ENCODE measurements around the gene TANC1.

The TANC1 gene

GRCh38 chr2:159152128-159152778, 183.8 kb downstream of the TANC1 start:
- Histone ChIP-seq H3K23ac (ENCODE audit: low read length) (no peak overlapping the region), H3K27ac (ENCODE audit: low read depth, low read length) (no peak overlapping the region), H3K18ac (ENCODE audit: low read length) (no peak overlapping the region), H4K91ac (ENCODE audit: low read depth, low read length) (no peak overlapping the region), H4K8ac (ENCODE audit: low read depth, low read length) (no peak overlapping the region), H3K79me2 (ENCODE audit: control insufficient read depth, insufficient read depth, low read length, poor library complexity) (no peaks in the 10 kb centered on the region), H3K4ac (ENCODE audit: low read depth, low read length) (no peak overlapping the region), H3K4me2 (ENCODE audit: low read length) (no peak overlapping the region), H3K27me3 (ENCODE audit: insufficient read depth, low read length) (no peaks in the 10 kb centered on the region), H3K4me3 (ENCODE audit: low read depth, low read length) (no peak overlapping the region), H3K9me3 (ENCODE audit: insufficient read depth, low read depth, low read length) (no peaks in the 10 kb centered on the region), H3K9ac (ENCODE audit: low read length) (no peak overlapping the region), H3K36me3 (ENCODE audit: control insufficient read depth in 1 of 2, insufficient read depth in 2 of 2, low read length in 2 of 2) (peaks cover 6 to 9% of the 10 kb centered on the region in 2 experiments), H2AFZ (ENCODE audit: insufficient read depth, low read length, poor library complexity) (no peak overlapping the region), H3K14ac (ENCODE audit: low read length) (no peak overlapping the region), H2AK5ac (ENCODE audit: low read length) (no peak overlapping the region), H4K12ac (ENCODE audit: low read depth, low read length) (no peak overlapping the region), H2BK5ac (ENCODE audit: low read depth, low read length, poor library complexity) (no peak overlapping the region), H2BK120ac (ENCODE audit: insufficient read depth, low read length, poor library complexity) (no peak overlapping the region), H3K79me1 (ENCODE audit: low read length) (peaks cover 4% of the 10 kb centered on the region), H2BK12ac (ENCODE audit: low read length) (no peak overlapping the region), H3K4me1 (ENCODE audit: control insufficient read depth in 1 of 2, insufficient read depth in 2 of 2, low read length in 2 of 2) (peaks cover 21 to 37% of the 10 kb centered on the region in 2 experiments)
- no CpG with 5 or more reads among the region's 4 CpGs for WGBS (ENCODE audit: extremely low coverage, insufficient coverage, insufficient read length)
- no peak for DNase-seq

- Histone ChIP-seq H4K91ac (ENCODE audit: low read depth, low read length) (no peak overlapping the region), H3K27me3 (ENCODE audit: insufficient read depth, low read length) (no peaks in the 10 kb centered on the region), H3K4me2 (ENCODE audit: low read length) (no peak overlapping the region), H3K23ac (ENCODE audit: low read length) (no peak overlapping the region), H3K4ac (ENCODE audit: low read depth, low read length) (no peak overlapping the region), H3K4me1 (ENCODE audit: control insufficient read depth in 1 of 2, insufficient read depth in 2 of 2, low read length in 2 of 2) (peaks cover 25 to 41% of the 10 kb centered on the region in 2 experiments), H3K14ac (ENCODE audit: low read length) (no peak overlapping the region), H2BK120ac (ENCODE audit: insufficient read depth, low read length, poor library complexity) (no peak overlapping the region), H4K12ac (ENCODE audit: low read depth, low read length) (no peak overlapping the region), H2AK5ac (ENCODE audit: low read length) (no peak overlapping the region), H3K36me3 (ENCODE audit: control insufficient read depth in 1 of 2, insufficient read depth in 2 of 2, low read length in 2 of 2) (peaks cover 6 to 9% of the 10 kb centered on the region in 2 experiments), H3K27ac (ENCODE audit: low read depth, low read length) (no peak overlapping the region), H2AFZ (ENCODE audit: insufficient read depth, low read length, poor library complexity) (no peak overlapping the region), H3K4me3 (ENCODE audit: low read depth, low read length) (no peak overlapping the region), H4K8ac (ENCODE audit: low read depth, low read length) (no peak overlapping the region), H3K9ac (ENCODE audit: low read length) (no peak overlapping the region), H3K9me3 (ENCODE audit: insufficient read depth, low read depth, low read length) (no peaks in the 10 kb centered on the region), H2BK5ac (ENCODE audit: low read depth, low read length, poor library complexity) (no peak overlapping the region), H3K18ac (ENCODE audit: low read length) (no peak overlapping the region), H3K79me2 (ENCODE audit: control insufficient read depth, insufficient read depth, low read length, poor library complexity) (no peaks in the 10 kb centered on the region), H3K79me1 (ENCODE audit: low read length) (peaks cover 6% of the 10 kb centered on the region), H2BK12ac (ENCODE audit: low read length) (no peak overlapping the region)
- DNase-seq: no peak
- no CpG with 5 or more reads among the region's 4 CpGs for WGBS (ENCODE audit: extremely low coverage, insufficient coverage, insufficient read length)
These were observed 184.6 kb downstream of the TANC1 start for GRCh38 chr2:159153063-159153462.

GRCh38 chr2:159153463-159153862, 185.0 kb downstream of the TANC1 start:
- Histone ChIP-seq H2BK12ac (ENCODE audit: low read length) (no peak overlapping the region), H3K4ac (ENCODE audit: low read depth, low read length) (no peak overlapping the region), H2BK120ac (ENCODE audit: insufficient read depth, low read length, poor library complexity) (no peak overlapping the region), H2AFZ (ENCODE audit: insufficient read depth, low read length, poor library complexity) (no peak overlapping the region), H3K27me3 (ENCODE audit: insufficient read depth, low read length) (no peaks in the 10 kb centered on the region), H3K79me1 (ENCODE audit: low read length) (peaks cover 8% of the 10 kb centered on the region), H4K8ac (ENCODE audit: low read depth, low read length) (no peak overlapping the region), H3K27ac (ENCODE audit: low read depth, low read length) (no peak overlapping the region), H3K9ac (ENCODE audit: low read length) (no peak overlapping the region), H3K36me3 (ENCODE audit: control insufficient read depth in 1 of 2, insufficient read depth in 2 of 2, low read length in 2 of 2) (peaks cover 6 to 9% of the 10 kb centered on the region in 2 experiments), H4K12ac (ENCODE audit: low read depth, low read length) (no peak overlapping the region), H3K14ac (ENCODE audit: low read length) (no peak overlapping the region), H3K79me2 (ENCODE audit: control insufficient read depth, insufficient read depth, low read length, poor library complexity) (no peaks in the 10 kb centered on the region), H3K4me2 (ENCODE audit: low read length) (no peak overlapping the region), H3K23ac (ENCODE audit: low read length) (no peak overlapping the region), H3K4me1 (ENCODE audit: control insufficient read depth in 1 of 2, insufficient read depth in 2 of 2, low read length in 2 of 2) (peaks cover 27 to 42% of the 10 kb centered on the region in 2 experiments), H2BK5ac (ENCODE audit: low read depth, low read length, poor library complexity) (no peak overlapping the region), H3K9me3 (ENCODE audit: insufficient read depth, low read depth, low read length) (no peaks in the 10 kb centered on the region), H3K18ac (ENCODE audit: low read length) (no peak overlapping the region), H3K4me3 (ENCODE audit: low read depth, low read length) (no peak overlapping the region), H4K91ac (ENCODE audit: low read depth, low read length) (no peak overlapping the region), H2AK5ac (ENCODE audit: low read length) (no peak overlapping the region)
- DNase-seq: no peak
- no CpG with 5 or more reads among the region's 4 CpGs for WGBS (ENCODE audit: extremely low coverage, insufficient coverage, insufficient read length)

- H3K4me3 ChIP-seq (ENCODE audit: low read depth, low read length): no peak overlapping the region
- no peak overlapping the region for H4K8ac ChIP-seq (ENCODE audit: low read depth, low read length)
- H2BK120ac ChIP-seq (ENCODE audit: insufficient read depth, low read length, poor library complexity): no peak overlapping the region
- H3K23ac ChIP-seq (ENCODE audit: low read length): no peak overlapping the region
- no peak overlapping the region for H3K18ac ChIP-seq (ENCODE audit: low read length)
- no peak overlapping the region for H2BK5ac ChIP-seq (ENCODE audit: low read depth, low read length, poor library complexity)
- H2BK12ac ChIP-seq (ENCODE audit: low read length): no peak overlapping the region
- no peaks in the 10 kb centered on the region for H3K79me2 ChIP-seq (ENCODE audit: control insufficient read depth, insufficient read depth, low read length, poor library complexity)
- no peak overlapping the region for H3K4ac ChIP-seq (ENCODE audit: low read depth, low read length)
- no peak overlapping the region for H3K4me2 ChIP-seq (ENCODE audit: low read length)
- H3K27me3 ChIP-seq (ENCODE audit: insufficient read depth, low read length): no peaks in the 10 kb centered on the region
- H3K9ac ChIP-seq (ENCODE audit: low read length): no peak overlapping the region
- no peaks in the 10 kb centered on the region for H3K9me3 ChIP-seq (ENCODE audit: insufficient read depth, low read depth, low read length)
- no peak overlapping the region for H2AK5ac ChIP-seq (ENCODE audit: low read length)
- DNase-seq: no peak
- H4K12ac ChIP-seq (ENCODE audit: low read depth, low read length): no peak overlapping the region
- WGBS (ENCODE audit: extremely low coverage, insufficient coverage, insufficient read length): no CpG with 5 or more reads among the region's 2 CpGs
- H4K91ac ChIP-seq (ENCODE audit: low read depth, low read length): no peak overlapping the region
- H3K4me1 ChIP-seq (ENCODE audit: control insufficient read depth in 1 of 2, insufficient read depth in 2 of 2, low read length in 2 of 2): peaks cover 27 to 42% of the 10 kb centered on the region in 2 experiments
- no peak overlapping the region for H3K27ac ChIP-seq (ENCODE audit: low read depth, low read length)
- no peak overlapping the region for H2AFZ ChIP-seq (ENCODE audit: insufficient read depth, low read length, poor library complexity)
- H3K36me3 ChIP-seq (ENCODE audit: control insufficient read depth in 1 of 2, insufficient read depth in 2 of 2, low read length in 2 of 2): peaks cover 6 to 9% of the 10 kb centered on the region in 2 experiments
- no peak overlapping the region for H3K14ac ChIP-seq (ENCODE audit: low read length)
- peaks cover 8% of the 10 kb centered on the region for H3K79me1 ChIP-seq (ENCODE audit: low read length)
These were observed 185.5 kb downstream of the TANC1 start for GRCh38 chr2:159153951-159154350.

All from trophoblast cell (in vitro differentiated cells and primary cell).